Measurements from ENCODE around the gene OR5AP2. TPM values are rescaled to one million over a fixed set of nuclear protein-coding genes. Genes with fewer than 3 reads are reported as not detected.
"Not testable (repeated sequence)": the region's sequence is repeated elsewhere in the genome, so short reads cannot be mapped to it uniquely, and the experiment has no call there.

OR5AP2 gene
- total RNA-seq = not detected

- Histone ChIP-seq H3K36me3 (no peaks in the 10 kb centered on the region), H3K9me3 (no peaks in the 10 kb centered on the region), H3K4me1 (no peaks in the 10 kb centered on the region), H3K9ac (ENCODE audit: low read depth in 2 of 2, low read length in 2 of 2) (no peak within 1 kb of the TSS), H3K27ac (no peak within 1 kb of the TSS), H3K27me3 (no peaks in the 10 kb centered on the region), H3K4me3 (no peak within 1 kb of the TSS)
- intact Hi-C loops (cut with DNase I) = no loop called here
- no peak for DNase-seq
- TF ChIP-seq CTCF (IDR thresholded peaks at IDR 0.05) = no peak
Measured at GRCh38 chr11:56642339-56642738, at the start of gene OR5AP2. OR5AP2 (minus strand) TSS chr11:56642439; CDS start chr11:56642439, 0 bp downstream.

GRCh38 chr11:56691179-56691578 lies 48.9 kb upstream of the OR5AP2 start:
- H3K9ac ChIP-seq (ENCODE audit: low read depth in 2 of 2, low read length in 2 of 2); DNase-seq; intact Hi-C loops (cut with DNase I); H3K9me3 ChIP-seq; H3K27me3 ChIP-seq; H3K27ac ChIP-seq; H3K4me3 ChIP-seq; H3K4me1 ChIP-seq; H3K36me3 ChIP-seq: not testable (repeated sequence)

- no peak overlapping the region for H3K4me3 ChIP-seq
- intact Hi-C loops (cut with DNase I) = no loop called here
- no peaks in the 10 kb centered on the region for H3K36me3 ChIP-seq
- H3K9ac ChIP-seq (ENCODE audit: low read depth in 2 of 2, low read length in 2 of 2) = no peak overlapping the region
- no peak for TF ChIP-seq CTCF (IDR thresholded peaks at IDR 0.05)
- no peaks in the 10 kb centered on the region for H3K27me3 ChIP-seq
- no peaks in the 10 kb centered on the region for H3K4me1 ChIP-seq
- H3K9me3 ChIP-seq = no peaks in the 10 kb centered on the region
- H3K27ac ChIP-seq = no peak overlapping the region
- DNase-seq = no peak
Measured at GRCh38 chr11:56688554-56689100, 46.4 kb upstream of the OR5AP2 start.

GRCh38 chr11:56670984-56671383 lies 28.7 kb upstream of the OR5AP2 start:
- intact Hi-C loops (cut with DNase I) = no loop called here
- no peak for DNase-seq
- no peak overlapping the region for H3K27ac ChIP-seq

GRCh38 chr11:56663386-56663785 lies 21.1 kb upstream of the OR5AP2 start, which contains the start of gene OR5AR1:
OR5AR1 (plus strand) TSS chr11:56663686; CDS start chr11:56663686, 0 bp downstream.
- H3K27ac ChIP-seq = no peak within 1 kb of the TSS
- no peak within 1 kb of the TSS for H3K4me3 ChIP-seq
- no peaks in the 10 kb centered on the region for H3K36me3 ChIP-seq
- H3K4me1 ChIP-seq = no peaks in the 10 kb centered on the region
- H3K9me3 ChIP-seq = no peaks in the 10 kb centered on the region
- no peak for DNase-seq
- no peaks in the 10 kb centered on the region for H3K27me3 ChIP-seq
- H3K9ac ChIP-seq (ENCODE audit: low read depth in 2 of 2, low read length in 2 of 2) = no peak within 1 kb of the TSS
- intact Hi-C loops (cut with DNase I) = no loop called here
- TF ChIP-seq CTCF (IDR thresholded peaks at IDR 0.05) = no peak

More at GRCh38 chr11:56670984-56671383, 28.7 kb upstream of the OR5AP2 start:
- no peak overlapping the region for H3K9ac ChIP-seq (ENCODE audit: low read depth in 2 of 2, low read length in 2 of 2)
- no peaks in the 10 kb centered on the region for H3K36me3 ChIP-seq
- TF ChIP-seq CTCF (IDR thresholded peaks at IDR 0.05) = no peak
- no peaks in the 10 kb centered on the region for H3K4me1 ChIP-seq
- no peaks in the 10 kb centered on the region for H3K27me3 ChIP-seq
- no peaks in the 10 kb centered on the region for H3K9me3 ChIP-seq
- H3K4me3 ChIP-seq = no peak overlapping the region

- TF ChIP-seq CTCF (IDR thresholded peaks at IDR 0.05) = no peak
- intact Hi-C loops (cut with DNase I) = no loop called here
- no peak overlapping the region for H3K27ac ChIP-seq
- no peak overlapping the region for H3K4me3 ChIP-seq
- H3K4me1 ChIP-seq = no peaks in the 10 kb centered on the region
- no peak for DNase-seq
- H3K27me3 ChIP-seq = no peaks in the 10 kb centered on the region
- H3K9me3 ChIP-seq = no peaks in the 10 kb centered on the region
- no peak overlapping the region for H3K9ac ChIP-seq (ENCODE audit: low read depth in 2 of 2, low read length in 2 of 2)
- H3K36me3 ChIP-seq = no peaks in the 10 kb centered on the region
Measured at GRCh38 chr11:56659755-56660154, 17.5 kb upstream of the OR5AP2 start.
